ENCODE data around the gene RBM39. TPM values are rescaled to one million over a fixed set of nuclear protein-coding genes. Genes with fewer than 3 reads are reported as not detected.
A peak's percentile ranks its signal among the peaks of the same experiment; 100 is the strongest.
"Not testable (repeated sequence)": the region's sequence is repeated elsewhere in the genome, so short reads cannot be mapped to it uniquely, and the experiment has no call there.

The RBM39 gene
- total RNA-seq, 4 donors from 2014 or later, result 98.5 to 165 (median 130) TPM

- Histone ChIP-seq H3K27me3 (no peaks in the 10 kb centered on the region), H3K4me3 (no peak overlapping the region), H3K36me3 (peaks cover 4 to 97% of the 10 kb centered on the region in 2 donors), H3K27ac (peak overlapping the region; percentile 64 to 80 (median 72)), H3K9me3 (no peaks in the 10 kb centered on the region), H3K4me1 (peaks cover 28 to 49% of the 10 kb centered on the region in 2 donors)
- no peak for ATAC-seq
- intact Hi-C loops (cut with DNase I; ENCODE audit: low total_unique reads), result no loop called here
- in situ Hi-C loops (cut with MboI; ENCODE audit: low sequenced_read_pairs in 4 of 4), result loop anchor here in 1 of 4 donors (25.0 kb wide), 1 partner anchor 166 kb away; no protein-coding TSS in a partner anchor
- TF ChIP-seq POLR2A (IDR thresholded peaks at IDR 0.05) (no peak), CTCF (IDR thresholded peaks at IDR 0.05 in 4 of 5, conservative IDR thresholded peaks at IDR 0.05 in 1 of 5) (no peak)
- no peak for DNase-seq
These were observed 20.8 kb downstream of the RBM39 start for GRCh38 chr20:35721219-35721618.

DNA sequence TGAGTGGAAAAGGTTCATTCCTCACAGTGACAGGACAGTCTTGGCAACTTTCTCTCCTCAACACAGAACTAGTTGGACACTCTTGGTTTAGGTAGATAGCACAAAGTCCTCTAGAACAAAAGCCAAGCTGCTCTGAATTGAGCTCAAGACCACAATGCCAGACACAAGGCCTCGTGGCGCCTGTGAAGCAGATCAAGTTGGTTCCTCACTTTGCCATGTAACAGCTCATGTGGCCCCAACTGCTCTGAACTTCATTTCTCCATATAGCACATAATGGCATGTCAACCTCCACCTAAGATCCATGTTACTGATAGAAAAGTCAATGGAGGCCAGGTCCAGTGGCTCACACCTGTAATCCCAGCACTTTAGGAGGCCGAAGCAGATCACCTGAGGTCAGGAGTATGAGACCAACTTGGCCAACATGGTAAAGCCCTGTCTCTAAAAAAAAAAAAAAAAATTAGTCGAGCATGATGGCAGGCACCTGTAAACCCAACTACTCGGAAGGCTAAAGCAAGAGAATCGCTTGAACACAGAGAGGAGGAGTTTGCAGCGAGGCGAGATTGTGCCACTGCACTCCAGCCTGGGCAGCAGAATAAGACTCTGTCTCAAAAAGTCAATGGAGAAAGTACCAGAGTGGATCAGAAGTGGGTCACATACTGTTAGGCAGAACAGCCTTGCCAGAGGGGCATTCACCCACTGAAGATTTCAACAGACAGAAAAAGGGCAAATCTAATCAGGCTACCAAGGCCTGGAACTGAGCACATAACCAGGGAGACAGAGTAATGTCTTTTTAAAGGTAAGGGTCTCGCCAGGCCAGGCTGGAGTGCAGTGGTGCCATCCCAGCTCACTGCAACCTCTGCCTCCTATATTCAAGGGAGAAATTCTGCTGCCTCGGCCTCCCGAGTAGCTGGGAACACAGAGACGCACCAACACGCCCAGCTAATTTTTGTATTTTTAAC is 21.6 kb downstream of the RBM39 start:
- no peak for ATAC-seq
- intact Hi-C loops (cut with DNase I; ENCODE audit: low total_unique reads), result no loop called here
- Histone ChIP-seq H3K4me1 (peaks cover 33 to 56% of the 10 kb centered on the region in 2 donors), H3K27ac (peak overlapping the region; percentile 64 to 80 (median 72)), H3K36me3 (peaks cover 4 to 97% of the 10 kb centered on the region in 2 donors), H3K4me3 (no peak overlapping the region), H3K27me3 (no peaks in the 10 kb centered on the region), H3K9me3 (no peaks in the 10 kb centered on the region)
- in situ Hi-C loops (cut with MboI; ENCODE audit: low sequenced_read_pairs in 4 of 4), result loop anchor here in 1 of 4 donors (25.0 kb wide), 1 partner anchor 167 kb away; no protein-coding TSS in a partner anchor
- TF ChIP-seq CTCF (IDR thresholded peaks at IDR 0.05 in 4 of 5, conservative IDR thresholded peaks at IDR 0.05 in 1 of 5) (no peak), POLR2A (IDR thresholded peaks at IDR 0.05) (no peak)
- DNase-seq, result no peak

- intact Hi-C loops (cut with DNase I; ENCODE audit: low total_unique reads), result loop anchor here (5.0 kb wide), 1 partner anchor 163 kb away; no protein-coding TSS in a partner anchor
- peaks cover 36 to 56% of the 10 kb centered on the region in 2 donors for H3K4me1 ChIP-seq
- H3K9me3 ChIP-seq, result no peaks in the 10 kb centered on the region
- H3K27me3 ChIP-seq, result no peaks in the 10 kb centered on the region
- peaks cover 4 to 97% of the 10 kb centered on the region in 2 donors for H3K36me3 ChIP-seq
- H3K4me3 ChIP-seq, result no peak overlapping the region
- DNase-seq, result no peak
- H3K27ac ChIP-seq, result peak overlapping the region; percentile 64 to 80 (median 72)
- TF ChIP-seq CTCF (IDR thresholded peaks at IDR 0.05 in 4 of 5, conservative IDR thresholded peaks at IDR 0.05 in 1 of 5), result no peak
- TF ChIP-seq POLR2A (IDR thresholded peaks at IDR 0.05), result no peak
- no peak for ATAC-seq
- in situ Hi-C loops (cut with MboI; ENCODE audit: low sequenced_read_pairs in 4 of 4), result loop anchor here in 1 of 4 donors (25.0 kb wide), 1 partner anchor 168 kb away; no protein-coding TSS in a partner anchor
These were observed 22.3 kb downstream of the RBM39 start for GRCh38 chr20:35719717-35720116.

GRCh38 chr20:35718972-35719635 is 23.0 kb downstream of the RBM39 start:
- Histone ChIP-seq H3K9me3 (no peaks in the 10 kb centered on the region), H3K4me1 (peaks cover 37 to 56% of the 10 kb centered on the region in 2 donors), H3K36me3 (peaks cover 4 to 97% of the 10 kb centered on the region in 2 donors), H3K27me3 (no peaks in the 10 kb centered on the region), H3K4me3 (no peak overlapping the region), H3K27ac (peak overlapping the region; percentile 64 to 80 (median 72))
- in situ Hi-C loops (cut with MboI; ENCODE audit: low sequenced_read_pairs in 4 of 4), result loop anchor here in 1 of 4 donors (25.0 kb wide), 1 partner anchor 168 kb away; no protein-coding TSS in a partner anchor
- peak in 1 of 2 donors; percentile 41 for DNase-seq
- ATAC-seq, result peak in 1 of 2 donors; percentile 18
- intact Hi-C loops (cut with DNase I; ENCODE audit: low total_unique reads), result loop anchor here (5.0 kb wide), 1 partner anchor 163 kb away; no protein-coding TSS in a partner anchor
- TF ChIP-seq POLR2A (IDR thresholded peaks at IDR 0.05) (no peak), CTCF (IDR thresholded peaks at IDR 0.05 in 4 of 5, conservative IDR thresholded peaks at IDR 0.05 in 1 of 5) (no peak)

DNA sequence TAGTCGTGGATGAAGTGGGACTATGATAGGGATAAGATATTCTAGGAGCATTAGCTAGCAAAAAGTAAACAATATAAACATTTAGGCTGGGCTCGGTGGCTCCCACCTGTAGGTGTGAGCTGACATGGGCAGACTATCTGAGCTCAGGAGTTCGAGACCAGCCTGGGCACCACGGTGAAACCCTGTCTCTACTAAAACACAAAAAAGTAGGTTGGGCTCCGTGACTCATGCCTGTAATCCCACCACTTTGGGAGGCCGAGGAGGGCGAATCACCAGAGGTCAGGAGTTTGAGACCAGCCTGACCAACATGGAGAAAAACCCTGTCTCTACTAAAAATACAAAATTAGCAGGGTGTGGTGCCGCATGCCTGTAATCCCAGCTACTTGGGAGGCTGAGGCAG is 23.7 kb downstream of the RBM39 start:
- intact Hi-C loops (cut with DNase I; ENCODE audit: low total_unique reads), result loop anchor here (5.0 kb wide), 1 partner anchor 164 kb away; no protein-coding TSS in a partner anchor
- not testable (repeated sequence) for DNase-seq, H3K9me3 ChIP-seq, H3K27me3 ChIP-seq, H3K4me3 ChIP-seq, ATAC-seq
- Histone ChIP-seq H3K4me1 (peaks cover 39 to 54% of the 10 kb centered on the region in 2 donors), H3K36me3 (peaks cover 2 to 97% of the 10 kb centered on the region in 2 donors), H3K27ac (peak overlapping the region; percentile 9 to 80 (median 72))
- in situ Hi-C loops (cut with MboI; ENCODE audit: low sequenced_read_pairs in 4 of 4), result loop anchor here in 1 of 4 donors (25.0 kb wide), 1 partner anchor 169 kb away; no protein-coding TSS in a partner anchor

All from gastrocnemius medialis (tissue), 4 donors.